Fibroblast of lung (primary cell): ENCODE data around the gene EGR1. TPM values are rescaled to one million over a fixed set of nuclear protein-coding genes. Genes with fewer than 3 reads are reported as not detected.

Experiments
- DNase-seq, 2 donors: peaks; one replicate each; pipeline versions ENCODE4 v3.0.0 to v3.0.0-alpha.2; 2010; ENCODE audit warnings: low read depth in 2 of 2
- H2AFZ ChIP-seq: 2 replicates; pipeline ENCODE4 v1.5.1; 2012; ENCODE audit warnings: low read length, control low read depth, inconsistent platforms
- H3K27ac ChIP-seq: 2 replicates; pipeline ENCODE4 v1.5.1; 2011; ENCODE audit warnings: low read length, control low read depth; ENCODE audit not compliant: insufficient read depth
- H3K27me3 ChIP-seq: 2 replicates; pipeline ENCODE4 v1.5.1; 2011; ENCODE audit warnings: mild to moderate bottlenecking, low read length; ENCODE audit not compliant: control insufficient read depth, insufficient read depth
- H3K36me3 ChIP-seq: 2 replicates; pipeline ENCODE4 v1.5.1; 2011; ENCODE audit warnings: low read length; ENCODE audit not compliant: control insufficient read depth, insufficient read depth
- H3K4me1 ChIP-seq: 2 replicates; pipeline ENCODE4 v1.5.1; 2011; ENCODE audit warnings: low read length; ENCODE audit not compliant: control insufficient read depth, insufficient read depth; ENCODE audit errors: extremely low read depth
- H3K4me2 ChIP-seq: 2 replicates; pipeline ENCODE4 v1.5.1; 2011; ENCODE audit warnings: low read length, control low read depth; ENCODE audit not compliant: insufficient read depth; ENCODE audit errors: extremely low read depth
- H3K4me3 ChIP-seq, 4 experiments: fragments of 200-600 bp in 1 of 4; sonication (generic) in 1 of 4; replicated peaks in 1 of 4; 2 replicates each; pipeline ENCODE4 v1.5.1; 2011 to 2016; ENCODE audit warnings: low read length in 4 of 4, low read depth in 3 of 4, mild to moderate bottlenecking in 3 of 4, control low read depth in 2 of 4, inconsistent platforms in 1 of 4, mixed read lengths in 1 of 4; ENCODE audit not compliant: insufficient read depth in 1 of 4; ENCODE audit errors: control extremely low read depth in 1 of 4
- H3K79me2 ChIP-seq: 2 replicates; pipeline ENCODE4 v1.5.1; 2012; ENCODE audit warnings: mild to moderate bottlenecking, low read length, inconsistent platforms; ENCODE audit not compliant: control insufficient read depth, insufficient read depth
- H3K9ac ChIP-seq: 2 replicates; pipeline ENCODE4 v1.5.1; 2011; ENCODE audit warnings: mild to moderate bottlenecking, low read length, control low read depth; ENCODE audit not compliant: insufficient read depth
- H3K9me3 ChIP-seq: 2 replicates; pipeline ENCODE4 v1.5.1; 2012; ENCODE audit warnings: low read depth, low read length; ENCODE audit not compliant: control insufficient read depth, insufficient read depth
- H4K20me1 ChIP-seq: 2 replicates; pipeline ENCODE4 v1.5.1; 2011; ENCODE audit warnings: low read length; ENCODE audit not compliant: control insufficient read depth, insufficient read depth; ENCODE audit errors: extremely low read depth
- EZH2 ChIP-seq: IDR thresholded peaks from 2 replicates; pipeline ENCODE4 v1.5.1; 2012; ENCODE audit warnings: low read length, control low read depth, mild to moderate bottlenecking; ENCODE audit errors: missing control alignments
- polyA plus RNA-seq, 2 donors: library from polyadenylated mRNA; depleted of rRNA in 1 of 2; stranded (reverse) in 1 of 2; unstranded in 1 of 2; fragments of >200 nt; gene quantifications; 2 replicates each; pipeline ENCODE4 v1.2.1, GENCODE V29; 2011 to 2012; ENCODE audit warnings: missing spikeins in 1 of 2
- total RNA-seq: library from RNA; depleted of rRNA; stranded (reverse); fragments of >200 nt; gene quantifications from 2 replicates; pipeline ENCODE4 v1.2.1, GENCODE V29; 2014
- TF ChIP-seq, protein P1 (sequence below), 2 donors: IDR thresholded peaks in 1 of 2; conservative IDR thresholded peaks in 1 of 2; 1 replicate in 1 of 2; 2 replicates in 1 of 2; pipeline ENCODE4 v1.5.1; 2011 to 2012; ENCODE audit warnings: low read length in 2 of 2, control low read depth in 1 of 2, inconsistent platforms in 1 of 2, low read depth in 1 of 2, mild to moderate bottlenecking in 1 of 2

EGR1 gene
- total and polyA plus RNA-seq, 2 donors (not counting 1 experiment from before 2014, with no cell fraction given), result 5.8 to 8.8 TPM

DNA sequence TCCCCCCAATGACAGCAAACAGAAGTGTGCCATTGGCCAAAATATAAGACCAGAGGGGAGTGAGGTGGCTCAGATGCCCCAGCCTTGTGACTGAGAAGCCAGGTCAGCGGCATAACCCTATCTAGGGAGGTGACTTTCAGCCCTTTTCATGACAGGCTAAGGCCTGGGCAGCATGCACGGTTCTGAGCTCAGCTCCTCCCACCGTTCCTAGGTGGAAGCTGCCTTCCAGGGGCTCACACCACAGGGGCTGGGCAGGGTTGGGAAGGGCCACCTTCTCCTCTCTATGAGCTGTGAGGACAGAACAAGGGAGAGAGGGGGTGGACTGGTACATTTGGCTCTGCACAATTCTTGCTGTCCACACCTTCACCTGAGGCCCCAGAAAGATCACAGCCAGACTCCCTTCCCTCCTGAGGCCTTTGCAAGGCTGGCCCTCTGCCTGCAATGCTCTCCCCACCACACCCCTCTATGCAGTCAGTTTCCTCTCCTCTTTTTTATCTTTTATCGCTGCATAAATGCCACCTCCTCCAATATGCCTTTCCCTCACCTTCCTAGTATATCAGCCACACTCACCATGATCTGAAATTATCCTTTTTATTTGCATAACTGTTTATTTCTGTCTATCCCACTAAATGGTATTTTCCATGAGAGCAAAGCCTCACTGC is 5.1 kb upstream of the EGR1 start:
- no peaks in the 10 kb centered on the region for H4K20me1 ChIP-seq
- no peaks in the 10 kb centered on the region for H3K27me3 ChIP-seq
- H3K9me3 ChIP-seq, result no peaks in the 10 kb centered on the region
- no peak overlapping the region for H3K9ac ChIP-seq
- no peaks in the 10 kb centered on the region for H3K36me3 ChIP-seq
- no peak for DNase-seq
- H3K4me2 ChIP-seq, result no peak overlapping the region
- no peaks in the 10 kb centered on the region for H3K79me2 ChIP-seq
- H2AFZ ChIP-seq, result no peak overlapping the region
- no peak for TF ChIP-seq EZH2
- TF ChIP-seq, protein P1, sequence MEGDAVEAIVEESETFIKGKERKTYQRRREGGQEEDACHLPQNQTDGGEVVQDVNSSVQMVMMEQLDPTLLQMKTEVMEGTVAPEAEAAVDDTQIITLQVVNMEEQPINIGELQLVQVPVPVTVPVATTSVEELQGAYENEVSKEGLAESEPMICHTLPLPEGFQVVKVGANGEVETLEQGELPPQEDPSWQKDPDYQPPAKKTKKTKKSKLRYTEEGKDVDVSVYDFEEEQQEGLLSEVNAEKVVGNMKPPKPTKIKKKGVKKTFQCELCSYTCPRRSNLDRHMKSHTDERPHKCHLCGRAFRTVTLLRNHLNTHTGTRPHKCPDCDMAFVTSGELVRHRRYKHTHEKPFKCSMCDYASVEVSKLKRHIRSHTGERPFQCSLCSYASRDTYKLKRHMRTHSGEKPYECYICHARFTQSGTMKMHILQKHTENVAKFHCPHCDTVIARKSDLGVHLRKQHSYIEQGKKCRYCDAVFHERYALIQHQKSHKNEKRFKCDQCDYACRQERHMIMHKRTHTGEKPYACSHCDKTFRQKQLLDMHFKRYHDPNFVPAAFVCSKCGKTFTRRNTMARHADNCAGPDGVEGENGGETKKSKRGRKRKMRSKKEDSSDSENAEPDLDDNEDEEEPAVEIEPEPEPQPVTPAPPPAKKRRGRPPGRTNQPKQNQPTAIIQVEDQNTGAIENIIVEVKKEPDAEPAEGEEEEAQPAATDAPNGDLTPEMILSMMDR (conservative IDR thresholded peaks at IDR 0.05 in 1 of 2, IDR thresholded peaks at IDR 0.05 in 1 of 2; ENCODE audit: low read depth in 1 of 2, low read length in 2 of 2), result no peak
- H3K27ac ChIP-seq, result no peak overlapping the region
- no peak overlapping the region for H3K4me3 ChIP-seq
- H3K4me1 ChIP-seq, result peaks cover 6% of the 10 kb centered on the region

DNA sequence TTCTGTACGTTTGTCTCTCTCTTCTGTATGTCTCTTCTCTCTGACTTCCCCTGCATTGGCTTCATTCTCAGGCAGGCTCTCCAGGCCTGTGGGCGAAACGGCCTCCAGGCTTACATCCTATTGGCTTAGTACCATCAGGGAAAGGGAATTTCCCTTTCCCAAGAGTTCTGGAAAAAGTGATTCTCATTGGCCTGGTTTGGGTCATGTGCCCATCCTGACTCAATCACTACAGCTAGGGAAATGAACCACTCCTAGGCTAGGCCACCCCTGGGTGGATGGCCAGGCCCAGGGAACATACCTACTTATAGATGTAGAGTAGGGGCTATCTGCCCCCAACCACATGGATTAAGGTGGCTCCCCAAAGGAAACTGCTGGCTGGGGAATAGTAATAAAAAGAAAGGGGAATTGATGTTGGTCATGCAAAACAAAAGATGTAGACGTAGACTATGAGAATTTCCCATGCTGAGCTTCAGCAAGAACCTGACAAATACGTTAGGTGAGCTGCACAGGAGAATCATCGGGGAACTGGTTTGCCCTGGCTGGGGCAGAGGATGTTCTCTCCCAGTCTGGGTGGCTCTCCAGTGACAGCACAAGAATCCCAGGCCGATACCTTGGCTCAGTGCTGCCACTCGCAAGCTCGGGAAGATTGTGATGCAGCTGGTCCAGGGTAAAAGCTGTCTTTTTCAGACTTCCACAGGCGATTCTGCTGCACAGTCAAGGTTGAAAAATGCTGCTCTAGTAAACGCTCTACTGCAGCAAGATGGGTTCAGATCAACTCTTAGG is 3.7 kb upstream of the EGR1 start:
- Histone ChIP-seq H3K79me2 (peaks cover 10% of the 10 kb centered on the region), H3K4me3 (no peak overlapping the region), H3K27me3 (no peaks in the 10 kb centered on the region), H3K9me3 (no peaks in the 10 kb centered on the region), H2AFZ (no peak overlapping the region), H4K20me1 (no peaks in the 10 kb centered on the region), H3K9ac (no peak overlapping the region), H3K36me3 (peaks cover 1% of the 10 kb centered on the region), H3K27ac (no peak overlapping the region), H3K4me1 (peaks cover 6% of the 10 kb centered on the region), H3K4me2 (peak overlapping the region; percentile 13)
- TF ChIP-seq, protein P1 (conservative IDR thresholded peaks at IDR 0.05 in 1 of 2, IDR thresholded peaks at IDR 0.05 in 1 of 2; ENCODE audit: low read depth in 1 of 2, low read length in 2 of 2), result no peak
- TF ChIP-seq EZH2, result no peak
- DNase-seq, result peak; percentile 52 to 78

DNA sequence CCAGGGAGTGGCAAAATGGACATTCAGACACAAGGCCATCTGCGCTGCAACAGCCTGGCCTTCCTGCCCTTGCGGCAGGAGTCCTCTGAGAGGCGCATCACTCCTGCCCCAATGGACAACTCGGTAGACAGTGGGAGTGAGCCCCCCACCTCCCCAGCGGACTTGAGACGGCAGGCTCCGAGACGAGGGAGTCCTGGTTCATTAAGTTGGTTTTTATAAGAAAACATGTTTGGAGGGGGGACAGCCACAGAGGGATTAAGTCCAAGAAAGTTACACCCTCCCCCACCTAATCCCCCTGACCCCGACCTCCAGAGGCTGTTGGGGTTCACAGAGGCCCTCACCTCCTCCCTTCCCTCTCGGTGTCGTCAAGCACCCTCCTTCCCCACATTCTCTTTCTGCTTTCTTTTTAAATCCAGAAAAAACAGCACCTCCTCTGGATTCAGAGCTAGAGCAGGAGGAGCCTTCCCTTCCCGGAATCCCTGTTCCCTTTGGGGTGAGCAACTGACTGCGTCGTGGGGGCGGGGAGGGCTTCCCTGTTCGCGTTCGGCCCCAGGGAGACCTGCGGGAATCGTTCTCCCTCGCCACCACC is 1.8 kb upstream of the EGR1 start:
- Histone ChIP-seq H3K4me3 (peak overlapping the region; percentile 61 to 83 (median 71)), H2AFZ (no peak overlapping the region), H3K27ac (peak overlapping the region; percentile 91), H4K20me1 (no peaks in the 10 kb centered on the region), H3K27me3 (no peaks in the 10 kb centered on the region), H3K4me2 (peak overlapping the region; percentile 83), H3K9ac (peak overlapping the region; percentile 80), H3K36me3 (peaks cover 9% of the 10 kb centered on the region), H3K4me1 (peaks cover 6% of the 10 kb centered on the region), H3K9me3 (no peaks in the 10 kb centered on the region), H3K79me2 (peaks cover 16% of the 10 kb centered on the region)
- TF ChIP-seq EZH2, result no peak
- TF ChIP-seq, protein P1 (conservative IDR thresholded peaks at IDR 0.05 in 1 of 2, IDR thresholded peaks at IDR 0.05 in 1 of 2; ENCODE audit: low read depth in 1 of 2, low read length in 2 of 2), result no peak
- peak in 1 of 2 donors; percentile 20 for DNase-seq
